HG02571 (cell line): ENCODE measurements around the gene ZNRF1.
"Not testable (repeated sequence)": the region's sequence is repeated elsewhere in the genome, so short reads cannot be mapped to it uniquely, and the experiment has no call there.

Source experiments
- ATAC-seq: cut with Tn5 transposase; IDR thresholded peaks from one replicate; pipeline ENCODE4 v1.9.1; 2021; ENCODE audit warnings: mild to moderate bottlenecking, moderate library complexity; ENCODE audit not compliant: unreplicated experiment

The ZNRF1 gene

GRCh38 chr16:75000481-75001081 is 1.8 kb downstream of the ZNRF1 start:
- no peak for ATAC-seq

GRCh38 chr16:75002474-75002873 is 3.6 kb downstream of the ZNRF1 start:
- no peak for ATAC-seq

- ATAC-seq = no peak
Measured at GRCh38 chr16:75003931-75004330, 5.1 kb downstream of the ZNRF1 start.

GRCh38 chr16:75004460-75004859 is 5.6 kb downstream of the ZNRF1 start:
- ATAC-seq = no peak

GRCh38 chr16:75005697-75006096 is 6.9 kb downstream of the ZNRF1 start:
- ATAC-seq = no peak

- no peak for ATAC-seq
Measured at GRCh38 chr16:75007443-75007842, 8.6 kb downstream of the ZNRF1 start.

- no peak for ATAC-seq
Measured at GRCh38 chr16:75010427-75010826, 11.6 kb downstream of the ZNRF1 start.

GRCh38 chr16:75011634-75012307 is 12.9 kb downstream of the ZNRF1 start:
- peak; percentile 73 for ATAC-seq

- peak; percentile 31 for ATAC-seq
Measured at GRCh38 chr16:75012380-75013081, 13.7 kb downstream of the ZNRF1 start.

GRCh38 chr16:75013123-75013522 is 14.3 kb downstream of the ZNRF1 start:
- not testable (repeated sequence) for ATAC-seq

- ATAC-seq = no peak
Measured at GRCh38 chr16:75014318-75014717, 15.5 kb downstream of the ZNRF1 start.

GRCh38 chr16:75016451-75017081 is 17.7 kb downstream of the ZNRF1 start:
- not testable (repeated sequence) for ATAC-seq

GRCh38 chr16:75017670-75018525 is 19.1 kb downstream of the ZNRF1 start:
- ATAC-seq = no peak

GRCh38 chr16:75019007-75019406 is 20.2 kb downstream of the ZNRF1 start:
- no peak for ATAC-seq

- no peak for ATAC-seq
Measured at GRCh38 chr16:75019586-75019985, 20.8 kb downstream of the ZNRF1 start.

GRCh38 chr16:75021410-75021809 is 22.6 kb downstream of the ZNRF1 start:
- no peak for ATAC-seq

- ATAC-seq = no peak
Measured at GRCh38 chr16:75022567-75022966, 23.7 kb downstream of the ZNRF1 start.

- no peak for ATAC-seq
Measured at GRCh38 chr16:75023009-75023408, 24.2 kb downstream of the ZNRF1 start.

- ATAC-seq = no peak
Measured at GRCh38 chr16:75024182-75024581, 25.4 kb downstream of the ZNRF1 start.

- ATAC-seq = no peak
Measured at GRCh38 chr16:75024594-75024993, 25.8 kb downstream of the ZNRF1 start.

- no peak for ATAC-seq
Measured at GRCh38 chr16:75025761-75026160, 26.9 kb downstream of the ZNRF1 start.
